Left ventricle myocardium inferior (tissue), 1 donor: ENCODE measurements around the gene KRT6B. TPM values are rescaled to one million over a fixed set of nuclear protein-coding genes. Genes with fewer than 3 reads are reported as not detected.
A peak's percentile ranks its signal among the peaks of the same experiment; 100 is the strongest.

Experiments
- DNase-seq: peaks from one replicate; pipeline ENCODE4 v3.0.0-alpha.2; 2020
- H3K27ac ChIP-seq: fragments of 200-600 bp; replicated peaks from 2 replicates; pipeline ENCODE4 v1.8.0; 2021
- H3K27me3 ChIP-seq: fragments of 200-600 bp; 2 replicates; pipeline ENCODE4 v1.8.0; 2021; ENCODE audit warnings: low read depth
- H3K36me3 ChIP-seq: fragments of 200-600 bp; 2 replicates; pipeline ENCODE4 v1.8.0; 2021
- H3K4me1 ChIP-seq: fragments of 200-600 bp; 2 replicates; pipeline ENCODE4 v1.8.0; 2021
- H3K4me3 ChIP-seq: fragments of 200-600 bp; 2 replicates; pipeline ENCODE4 v1.8.0; 2021; ENCODE audit warnings: mild to moderate bottlenecking, moderate library complexity
- H3K9me3 ChIP-seq: fragments of 200-600 bp; replicated peaks from 2 replicates; pipeline ENCODE4 v1.8.0; 2021
- intact Hi-C: fragments of 100-400 bp; cut with micrococcal nuclease; formaldehyde crosslinking; loops from one replicate; pipeline ENCODE4 v1.11.0; 2022
- total RNA-seq: library from RNA; stranded (reverse); fragmentation: NEBNext Ultra II Directional; extraction: Animal tissue kit (Norgen Biotek cat#: 25700); gene quantifications from one replicate; pipeline ENCODE4 v1.2.1, GENCODE V29; 2021
- TF ChIP-seq, protein P1 (sequence below): fragments of 200-600 bp; IDR thresholded peaks from 2 replicates; pipeline ENCODE4 v1.8.0; 2021; ENCODE audit warnings: antibody characterized with exemption, mild to moderate bottlenecking, borderline replicate concordance
- donor health status: DM: no; HTN: yes; CAD: no; lungs with severe emphysema.

The KRT6B gene
- total RNA-seq, 1 donor from 2014 or later = not detected

- Histone ChIP-seq H3K4me1 (peaks cover 14% of the 10 kb centered on the region), H3K36me3 (no peaks in the 10 kb centered on the region), H3K9me3 (no peaks in the 10 kb centered on the region), H3K27me3 (peaks cover 34% of the 10 kb centered on the region), H3K4me3 (no peak overlapping the region), H3K27ac (peak overlapping the region; percentile 70)
- DNase-seq = no peak
- TF ChIP-seq, protein P1, sequence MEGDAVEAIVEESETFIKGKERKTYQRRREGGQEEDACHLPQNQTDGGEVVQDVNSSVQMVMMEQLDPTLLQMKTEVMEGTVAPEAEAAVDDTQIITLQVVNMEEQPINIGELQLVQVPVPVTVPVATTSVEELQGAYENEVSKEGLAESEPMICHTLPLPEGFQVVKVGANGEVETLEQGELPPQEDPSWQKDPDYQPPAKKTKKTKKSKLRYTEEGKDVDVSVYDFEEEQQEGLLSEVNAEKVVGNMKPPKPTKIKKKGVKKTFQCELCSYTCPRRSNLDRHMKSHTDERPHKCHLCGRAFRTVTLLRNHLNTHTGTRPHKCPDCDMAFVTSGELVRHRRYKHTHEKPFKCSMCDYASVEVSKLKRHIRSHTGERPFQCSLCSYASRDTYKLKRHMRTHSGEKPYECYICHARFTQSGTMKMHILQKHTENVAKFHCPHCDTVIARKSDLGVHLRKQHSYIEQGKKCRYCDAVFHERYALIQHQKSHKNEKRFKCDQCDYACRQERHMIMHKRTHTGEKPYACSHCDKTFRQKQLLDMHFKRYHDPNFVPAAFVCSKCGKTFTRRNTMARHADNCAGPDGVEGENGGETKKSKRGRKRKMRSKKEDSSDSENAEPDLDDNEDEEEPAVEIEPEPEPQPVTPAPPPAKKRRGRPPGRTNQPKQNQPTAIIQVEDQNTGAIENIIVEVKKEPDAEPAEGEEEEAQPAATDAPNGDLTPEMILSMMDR = no peak
- intact Hi-C loops = no loop called here
These were observed 35.2 kb downstream of the KRT6B start for GRCh38 chr12:52416795-52417194.

GRCh38 chr12:52415870-52416750, 35.8 kb downstream of the KRT6B start:
- Histone ChIP-seq H3K27ac (peak overlapping the region; percentile 70), H3K4me3 (no peak overlapping the region), H3K36me3 (no peaks in the 10 kb centered on the region), H3K4me1 (peaks cover 17% of the 10 kb centered on the region), H3K9me3 (no peaks in the 10 kb centered on the region), H3K27me3 (peaks cover 33% of the 10 kb centered on the region)
- no peak for DNase-seq
- TF ChIP-seq, protein P1 = no peak
- intact Hi-C loops = no loop called here

DNA sequence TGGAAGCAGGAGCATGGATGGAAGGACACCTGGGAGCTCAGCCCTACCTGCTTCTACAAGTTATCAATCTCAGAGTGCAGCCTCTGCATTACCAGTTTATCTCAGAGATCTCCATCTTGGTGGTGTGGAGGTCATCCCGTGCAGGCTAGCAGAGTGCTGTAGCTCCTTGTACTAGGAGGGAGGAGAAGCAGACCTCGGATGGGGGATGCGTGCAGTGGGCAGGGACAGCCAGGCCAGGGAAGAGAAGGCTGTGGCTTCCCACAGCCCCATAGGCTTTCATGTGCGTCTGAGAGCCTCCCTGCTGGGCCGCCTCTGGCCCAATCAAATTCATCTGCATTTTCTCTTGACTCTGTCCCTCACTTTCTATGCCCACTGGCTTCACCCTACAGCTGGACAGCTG, 37.0 kb downstream of the KRT6B start:
- intact Hi-C loops = no loop called here
- TF ChIP-seq, protein P1 = no peak
- no peaks in the 10 kb centered on the region for H3K9me3 ChIP-seq
- peaks cover 19% of the 10 kb centered on the region for H3K4me1 ChIP-seq
- H3K27me3 ChIP-seq = peaks cover 26% of the 10 kb centered on the region
- H3K4me3 ChIP-seq = no peak overlapping the region
- DNase-seq = no peak
- H3K36me3 ChIP-seq = no peaks in the 10 kb centered on the region
- peak overlapping the region; percentile 62 for H3K27ac ChIP-seq

DNA sequence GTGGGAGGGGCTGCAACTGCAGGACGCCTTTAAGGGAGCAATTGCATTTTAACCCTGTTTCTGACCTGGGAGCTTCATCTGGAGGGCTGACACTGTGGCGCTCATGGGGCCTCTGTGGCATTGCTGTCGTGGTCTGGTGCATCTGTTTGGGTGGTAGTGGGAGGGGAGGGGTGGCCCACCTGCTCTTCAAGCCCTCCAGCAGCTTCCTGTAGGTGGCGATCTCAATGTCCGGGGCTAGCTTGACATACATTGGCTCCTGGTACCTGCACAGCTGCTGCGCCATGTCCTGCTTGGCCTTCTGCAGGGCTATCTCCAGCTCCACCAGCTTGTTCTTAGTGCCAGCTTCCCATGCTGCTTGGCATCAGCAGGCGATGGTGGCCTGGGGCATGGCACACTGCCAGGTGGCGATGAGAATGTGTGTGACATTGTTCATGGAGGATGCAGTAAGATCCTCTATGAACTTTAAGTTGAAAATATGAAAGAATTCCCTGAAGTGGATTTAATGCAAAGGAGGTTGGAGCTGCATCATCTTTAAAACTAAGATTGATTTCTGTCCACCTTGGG, 38.1 kb downstream of the KRT6B start:
- intact Hi-C loops = no loop called here
- peaks cover 21% of the 10 kb centered on the region for H3K27me3 ChIP-seq
- no peaks in the 10 kb centered on the region for H3K9me3 ChIP-seq
- TF ChIP-seq, protein P1 = no peak
- H3K36me3 ChIP-seq = no peaks in the 10 kb centered on the region
- no peak overlapping the region for H3K4me3 ChIP-seq
- H3K27ac ChIP-seq = no peak overlapping the region
- DNase-seq = no peak
- peaks cover 19% of the 10 kb centered on the region for H3K4me1 ChIP-seq

DNA sequence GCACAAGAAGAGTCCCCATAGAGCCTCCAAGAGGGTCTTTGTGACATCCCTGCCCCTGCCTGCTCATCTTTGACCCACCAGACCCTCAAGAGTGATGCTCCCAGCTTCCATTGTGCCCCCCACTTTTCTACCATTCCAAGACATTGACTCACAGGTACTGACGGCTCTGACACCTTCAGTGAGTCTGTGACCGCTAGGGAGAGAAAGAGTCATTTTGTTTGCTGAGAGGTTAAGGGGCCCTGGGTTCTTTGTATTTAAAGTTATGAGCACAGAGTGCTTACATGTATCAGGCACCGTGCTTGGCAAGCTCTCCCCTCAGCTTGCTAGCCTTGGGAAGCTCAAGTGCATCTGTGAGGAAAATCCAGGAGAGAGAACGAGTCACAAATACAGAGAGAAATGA, 38.7 kb downstream of the KRT6B start:
- Histone ChIP-seq H3K36me3 (no peaks in the 10 kb centered on the region), H3K9me3 (no peaks in the 10 kb centered on the region), H3K27ac (no peak overlapping the region), H3K4me1 (peaks cover 19% of the 10 kb centered on the region), H3K4me3 (no peak overlapping the region), H3K27me3 (peaks cover 26% of the 10 kb centered on the region)
- no peak for DNase-seq
- intact Hi-C loops = no loop called here
- TF ChIP-seq, protein P1 = no peak
